HCT116 (cell line): ENCODE data around the gene TERT. TPM values are rescaled to one million over a fixed set of nuclear protein-coding genes. Genes with fewer than 3 reads are reported as not detected.

Experiments
- ATAC-seq: fragments of 200-7000 bp; cut with Tn5 transposase; 2 replicates; pipeline ENCODE4 v1.9.1; 2020; ENCODE audit warnings: mild to moderate bottlenecking, moderate library complexity
- BruUV-seq: library from RNA; stranded (reverse); fragments of 400-500 nt; replicated peaks from 2 replicates; lab custom pipeline; 2021; lab: Mats Ljungman, UMichigan
- CTCF ChIA-PET: fragments of 300-600 bp; sonication (Branson Sonifier 250); formaldehyde crosslinking; loops from one replicate; lab custom pipeline; 2021; ENCODE audit warnings: antibody characterized with exemption; lab: Charles Lee
- POLR2A ChIA-PET: fragments of 300-600, 350-600 bp; sonication (Branson Sonifier 250); formaldehyde crosslinking; loops from one replicate; lab custom pipeline; 2021; ENCODE audit warnings: antibody characterized with exemption; lab: Charles Lee
- RAD21 ChIA-PET, 2 experiments: fragments of 300-600 bp; sonication (Branson Sonifier 250); formaldehyde crosslinking; loops; one replicate each; lab custom pipeline; 2023; ENCODE audit warnings: low total read pairs in 2 of 2; ENCODE audit not compliant: uncharacterized antibody in 2 of 2, unreplicated experiment in 2 of 2, low non-redundant PET in 1 of 2; lab: Charles Lee
- DNase-seq: peaks from one replicate; pipeline ENCODE4 v3.0.0-alpha.2; 2010; ENCODE audit warnings: low read depth, low spot score
- H2AFZ ChIP-seq: fragments of 200-600 bp; shearing (Covaris generic), sonication (generic); 2 replicates; pipeline ENCODE4 v1.6.1; 2017; ENCODE audit warnings: low read depth, mixed run types, mixed read lengths, antibody characterized with exemption, low read length; ENCODE audit not compliant: poor library complexity, severe bottlenecking
- H3K27ac ChIP-seq: 2 replicates; pipeline ENCODE4 v1.5.1; 2012; ENCODE audit warnings: low read depth, low read length
- H3K27me3 ChIP-seq: fragments of 200-600 bp; sonication (generic); 2 replicates; pipeline ENCODE4 v1.6.1; 2016; ENCODE audit warnings: mixed run types, low read length, mixed read lengths; ENCODE audit not compliant: insufficient read depth
- H3K36me3 ChIP-seq, 2 experiments: fragments of 200-500 bp in 1 of 2; fragments of 200-600 bp in 1 of 2; sonication (Bioruptor generic) in 1 of 2; sonication (generic) in 1 of 2; 2 replicates each; pipeline versions ENCODE4 v1.5.1 to v1.6.1; 2014 to 2016; ENCODE audit warnings: low read length in 2 of 2, inconsistent platforms in 1 of 2, mixed read lengths in 1 of 2, mixed run types in 1 of 2; ENCODE audit not compliant: insufficient read depth in 2 of 2, control insufficient read depth in 1 of 2
- H3K4me1 ChIP-seq, 2 experiments: fragments of 200-600 bp in 1 of 2; sonication (generic) in 1 of 2; 2 replicates each; pipeline versions ENCODE4 v1.5.1 to v1.6.1; 2012 to 2017; ENCODE audit warnings: low read length in 2 of 2, inconsistent platforms in 1 of 2, mild to moderate bottlenecking in 1 of 2, mixed read lengths in 1 of 2, mixed run types in 1 of 2, moderate library complexity in 1 of 2; ENCODE audit not compliant: insufficient read depth in 2 of 2, control insufficient read depth in 1 of 2
- H3K4me2 ChIP-seq: fragments of 200-600 bp; sonication (generic); 2 replicates; pipeline ENCODE4 v1.6.1; 2017; ENCODE audit warnings: mixed run types, low read length, mixed read lengths
- H3K4me3 ChIP-seq, 2 experiments: fragments of 200-600 bp in 1 of 2; sonication (generic) in 1 of 2; replicated peaks in 1 of 2; 2 replicates each; pipeline ENCODE4 v1.5.1; 2011 to 2016; ENCODE audit warnings: low read length in 2 of 2, control low read depth in 1 of 2, low read depth in 1 of 2, mild to moderate bottlenecking in 1 of 2, mixed read lengths in 1 of 2, mixed run types in 1 of 2
- H3K79me2 ChIP-seq: fragments of 200-600 bp; sonication (generic); 2 replicates; pipeline ENCODE4 v1.6.1; 2017; ENCODE audit warnings: mild to moderate bottlenecking, mixed run types, low read length, moderate library complexity, mixed read lengths; ENCODE audit not compliant: insufficient read depth
- H3K9ac ChIP-seq: fragments of 200-600 bp; sonication (generic); 2 replicates; pipeline ENCODE4 v1.6.1; 2016; ENCODE audit warnings: low read length, mixed read lengths
- H3K9me2 ChIP-seq: fragments of 200-600 bp; sonication (generic), shearing (Covaris generic); 2 replicates; pipeline ENCODE4 v1.6.1; 2017; ENCODE audit warnings: mixed run types, mild to moderate bottlenecking, moderate library complexity; ENCODE audit not compliant: insufficient read depth
- H3K9me3 ChIP-seq, 2 experiments: fragments of 200-500 bp in 1 of 2; fragments of 200-600 bp in 1 of 2; sonication (Bioruptor generic) in 1 of 2; sonication (generic) in 1 of 2; 2 replicates each; pipeline ENCODE4 v1.6.1; 2014 to 2017; ENCODE audit warnings: low read length in 2 of 2, mixed read lengths in 2 of 2, inconsistent platforms in 1 of 2, low read depth in 1 of 2, mild to moderate bottlenecking in 1 of 2, mixed run types in 1 of 2, moderate library complexity in 1 of 2; ENCODE audit not compliant: control insufficient read depth in 1 of 2, insufficient read depth in 1 of 2
- H4K20me1 ChIP-seq: fragments of 200-600 bp; sonication (generic), shearing (Covaris generic); 2 replicates; pipeline ENCODE4 v1.6.1; 2017; ENCODE audit warnings: mixed run types, mild to moderate bottlenecking, moderate library complexity; ENCODE audit not compliant: insufficient read depth
- EZH2phosphoT487 ChIP-seq: fragments of 200-600 bp; IDR thresholded peaks from 2 replicates; pipeline ENCODE4 v1.6.1; 2018; ENCODE audit warnings: antibody characterized with exemption, borderline replicate concordance
- POLR2AphosphoS5 ChIP-seq: IDR thresholded peaks from 2 replicates; pipeline ENCODE4 v1.6.1; 2011; ENCODE audit warnings: mild to moderate bottlenecking, low read depth, low read length, moderate library complexity
- intact Hi-C: fragments of 100-400 bp; cut with micrococcal nuclease; formaldehyde crosslinking; loops from 2 replicates; pipeline ENCODE4 v1.10.0; 2022
- total RNA-seq: library from RNA; stranded (reverse); gene quantifications from one replicate; pipeline ENCODE4 v1.2.1, GENCODE V29; 2021; ENCODE audit not compliant: unreplicated experiment
- TF ChIP-seq, protein P1 (sequence below): IDR thresholded peaks from 2 replicates; pipeline ENCODE4 v1.6.1; 2012
- TF ChIP-seq, protein P2 (sequence below), 3 experiments: fragments of 200-600 bp in 1 of 3; sonication (generic) in 1 of 3; IDR thresholded peaks in 2 of 3; conservative IDR thresholded peaks in 1 of 3; 2 replicates each; pipeline ENCODE4 v1.5.1; 2012 to 2017; ENCODE audit warnings: low read depth in 2 of 3, low read length in 2 of 3, antibody characterized with exemption in 1 of 3, borderline replicate concordance in 1 of 3, control low read depth in 1 of 3, mild to moderate bottlenecking in 1 of 3, mixed read lengths in 1 of 3, mixed run types in 1 of 3, moderate library complexity in 1 of 3; ENCODE audit not compliant: insufficient read depth in 1 of 3

Gene TERT
- total RNA-seq, 1 experiment from 2014 or later: 6.9 TPM

DNA sequence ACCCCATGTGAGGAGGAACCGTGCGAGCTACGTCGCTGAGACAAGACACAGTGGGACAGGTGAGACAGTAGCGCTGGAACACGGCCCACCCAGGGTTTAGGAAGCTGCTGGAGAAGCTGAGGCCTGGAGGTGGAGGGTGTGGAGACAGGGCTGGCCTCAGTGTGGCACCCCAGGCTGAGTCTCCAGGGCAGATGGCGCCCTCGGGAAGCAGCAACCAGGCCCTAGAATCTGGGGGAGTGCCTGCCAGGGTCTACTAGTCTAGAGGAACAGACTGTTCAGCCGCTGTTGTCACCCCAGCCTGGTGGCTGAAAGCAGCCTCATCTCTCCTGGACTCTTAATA lies 4.6 kb upstream of the TERT start:
- H3K4me3 ChIP-seq: no peak overlapping the region
- no peak overlapping the region for H3K4me2 ChIP-seq
- no peak overlapping the region for H2AFZ ChIP-seq
- no TSS peak for BruUV-seq
- no peak for ATAC-seq
- no peak overlapping the region for H3K9ac ChIP-seq
- no peak overlapping the region for H3K27ac ChIP-seq
- POLR2A ChIA-PET: no interaction called here
- H3K36me3 ChIP-seq: no peaks in the 10 kb centered on the region
- no peak for DNase-seq
- H4K20me1 ChIP-seq: no peaks in the 10 kb centered on the region
- H3K27me3 ChIP-seq: no peaks in the 10 kb centered on the region; the same call in 1 of the 2 replicates
- intact Hi-C loops: no loop called here
- H3K9me2 ChIP-seq: no peaks in the 10 kb centered on the region
- H3K4me1 ChIP-seq: peaks cover 0 to 5% of the 10 kb centered on the region in 2 experiments; a peak in 1 of 4 replicates
- H3K9me3 ChIP-seq: no peaks in the 10 kb centered on the region
- RAD21 ChIA-PET: no interaction called here
- CTCF ChIA-PET: no interaction called here
- H3K79me2 ChIP-seq: no peaks in the 10 kb centered on the region
- TF ChIP-seq POLR2AphosphoS5: no peak
- TF ChIP-seq, protein P1, sequence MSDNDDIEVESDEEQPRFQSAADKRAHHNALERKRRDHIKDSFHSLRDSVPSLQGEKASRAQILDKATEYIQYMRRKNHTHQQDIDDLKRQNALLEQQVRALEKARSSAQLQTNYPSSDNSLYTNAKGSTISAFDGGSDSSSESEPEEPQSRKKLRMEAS: no peak
- TF ChIP-seq EZH2phosphoT487: no peak

DNA sequence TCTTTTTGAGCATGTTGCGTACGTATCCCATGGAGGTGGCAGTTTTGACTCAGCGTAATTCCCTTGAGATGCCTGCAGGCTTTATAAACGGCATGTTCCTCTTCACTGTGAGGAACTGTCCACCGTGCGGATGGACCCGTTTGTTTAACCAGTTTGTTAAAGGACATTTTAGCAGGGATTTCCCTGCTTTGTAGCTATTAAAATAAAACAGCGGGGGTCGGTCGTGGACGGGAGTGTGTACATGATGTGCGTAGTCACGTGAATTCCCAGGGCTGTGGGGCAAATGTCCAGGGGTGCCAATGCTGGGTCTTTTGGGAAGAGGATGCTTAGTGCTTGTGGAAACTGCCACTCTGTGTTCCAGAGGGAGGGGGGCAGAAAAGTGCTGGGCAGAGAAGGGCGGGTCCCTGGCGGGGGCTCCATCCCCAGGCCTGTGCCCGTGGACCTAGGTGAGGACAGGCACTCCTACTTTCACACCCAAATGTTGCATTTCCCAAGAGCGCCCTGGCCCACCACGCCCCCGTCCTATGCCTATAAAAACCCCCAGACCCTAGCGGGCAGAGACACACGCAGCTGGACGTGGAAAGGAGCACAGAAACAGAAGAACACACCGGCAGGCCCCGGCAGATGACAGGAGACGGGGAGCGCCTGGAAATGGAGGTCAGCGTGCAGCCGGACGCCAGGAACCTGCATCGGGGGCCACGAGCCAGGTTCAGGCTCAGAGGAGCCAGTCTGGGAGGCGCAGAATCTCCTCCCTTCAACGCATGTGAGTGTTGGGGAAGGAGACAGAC lies 4.0 kb upstream of the TERT start:
- no peak overlapping the region for H3K9ac ChIP-seq
- no peaks in the 10 kb centered on the region for H3K9me3 ChIP-seq
- no peak overlapping the region for H3K4me3 ChIP-seq
- H3K36me3 ChIP-seq: no peaks in the 10 kb centered on the region
- CTCF ChIA-PET: no interaction called here
- no TSS peak for BruUV-seq
- peaks cover 0 to 9% of the 10 kb centered on the region in 2 experiments; a peak in 1 of 4 replicates for H3K4me1 ChIP-seq
- TF ChIP-seq, protein P2, sequence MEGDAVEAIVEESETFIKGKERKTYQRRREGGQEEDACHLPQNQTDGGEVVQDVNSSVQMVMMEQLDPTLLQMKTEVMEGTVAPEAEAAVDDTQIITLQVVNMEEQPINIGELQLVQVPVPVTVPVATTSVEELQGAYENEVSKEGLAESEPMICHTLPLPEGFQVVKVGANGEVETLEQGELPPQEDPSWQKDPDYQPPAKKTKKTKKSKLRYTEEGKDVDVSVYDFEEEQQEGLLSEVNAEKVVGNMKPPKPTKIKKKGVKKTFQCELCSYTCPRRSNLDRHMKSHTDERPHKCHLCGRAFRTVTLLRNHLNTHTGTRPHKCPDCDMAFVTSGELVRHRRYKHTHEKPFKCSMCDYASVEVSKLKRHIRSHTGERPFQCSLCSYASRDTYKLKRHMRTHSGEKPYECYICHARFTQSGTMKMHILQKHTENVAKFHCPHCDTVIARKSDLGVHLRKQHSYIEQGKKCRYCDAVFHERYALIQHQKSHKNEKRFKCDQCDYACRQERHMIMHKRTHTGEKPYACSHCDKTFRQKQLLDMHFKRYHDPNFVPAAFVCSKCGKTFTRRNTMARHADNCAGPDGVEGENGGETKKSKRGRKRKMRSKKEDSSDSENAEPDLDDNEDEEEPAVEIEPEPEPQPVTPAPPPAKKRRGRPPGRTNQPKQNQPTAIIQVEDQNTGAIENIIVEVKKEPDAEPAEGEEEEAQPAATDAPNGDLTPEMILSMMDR (IDR thresholded peaks at IDR 0.05 in 2 of 3, conservative IDR thresholded peaks at IDR 0.05 in 1 of 3; ENCODE audit: borderline replicate concordance in 1 of 3, insufficient read depth in 1 of 3, low read depth in 2 of 3, low read length in 2 of 3): no peak
- no peak overlapping the region for H3K27ac ChIP-seq
- H2AFZ ChIP-seq: no peak overlapping the region
- H3K9me2 ChIP-seq: no peaks in the 10 kb centered on the region
- H3K27me3 ChIP-seq: no peaks in the 10 kb centered on the region; the same call in 1 of the 2 replicates
- H4K20me1 ChIP-seq: no peaks in the 10 kb centered on the region
- H3K4me2 ChIP-seq: no peak overlapping the region
- RAD21 ChIA-PET: no interaction called here
- POLR2A ChIA-PET: no interaction called here
- H3K79me2 ChIP-seq: no peaks in the 10 kb centered on the region
- ATAC-seq: no peak
- intact Hi-C loops: no loop called here
- DNase-seq: no peak
